ENCODE results near the gene PRIMA1. TPM values are rescaled to one million over a fixed set of nuclear protein-coding genes. Genes with fewer than 3 reads are reported as not detected.

Gene PRIMA1
- polyA plus RNA-seq, 1 of the 3 experiments (the other 2 are of a cell fraction): 0.18 TPM

GRCh38 chr14:93676416-93676958 lies 111.8 kb downstream of the PRIMA1 start:
- no peaks in the 10 kb centered on the region for H3K9me2 ChIP-seq

DNA sequence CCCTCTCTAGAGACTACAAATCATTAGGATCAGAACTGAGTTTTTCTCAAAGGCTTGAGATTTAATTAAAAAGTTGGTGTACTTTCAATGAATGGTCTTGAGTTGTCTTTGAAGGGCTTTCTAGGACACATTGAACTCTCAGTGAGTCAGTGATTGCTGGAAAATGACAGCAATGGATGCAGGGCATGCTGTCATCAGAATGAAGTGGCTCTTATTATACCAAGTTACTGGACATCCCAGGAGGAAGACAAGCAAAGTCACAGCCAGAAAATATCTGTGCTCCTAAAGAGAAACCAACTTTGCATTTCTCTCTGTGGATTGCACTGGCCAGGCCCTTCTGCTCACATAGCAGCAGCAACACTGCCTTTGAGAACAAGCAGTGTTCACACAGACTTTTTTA lies 112.6 kb downstream of the PRIMA1 start:
- TF ChIP-seq IRF3 (IDR thresholded peaks at IDR 0.05; ENCODE audit: low read depth, low read length) (no peak), RCOR1 (IDR thresholded peaks at IDR 0.05; ENCODE audit: low read length) (no peak), POLR2AphosphoS5 (IDR thresholded peaks at IDR 0.05; ENCODE audit: low read depth, low read length) (no peak), FOXJ3 (CRISPR knock-in tag; IDR thresholded peaks at IDR 0.05) (no peak), TEAD4 (IDR thresholded peaks at IDR 0.05; ENCODE audit: borderline replicate concordance, insufficient read depth) (no peak)
- H3F3A ChIP-seq (replicated peaks; ENCODE audit: insufficient read depth): no peaks in the 10 kb centered on the region
- H3K79me2 ChIP-seq (ENCODE audit: insufficient read depth): no peaks in the 10 kb centered on the region
- H3K36me3 ChIP-seq (replicated peaks in 1 of 2; ENCODE audit: control insufficient read depth in 1 of 2, insufficient read depth in 2 of 2, low read length in 1 of 2): no peaks in the 10 kb centered on the region
- no peaks in the 10 kb centered on the region for H3K9me3 ChIP-seq
- H3K4me1 ChIP-seq (ENCODE audit: control insufficient read depth in 1 of 2, insufficient read depth in 2 of 2, low read depth in 1 of 2, low read length in 1 of 2): no peaks in the 10 kb centered on the region
- ChIA-PET CTCF (no interaction called here), POLR2A (no interaction called here)
- no peak overlapping the region for H2AFZ ChIP-seq (ENCODE audit: low read depth)
- H3K27me3 ChIP-seq (ENCODE audit: insufficient read depth): no peaks in the 10 kb centered on the region
- H3K9me2 ChIP-seq: no peaks in the 10 kb centered on the region
- no peaks in the 10 kb centered on the region for H4K20me1 ChIP-seq (ENCODE audit: insufficient read depth)
- H3K4me2 ChIP-seq: no peak overlapping the region
- DNase-seq: no peak
- no peak overlapping the region for H3K27ac ChIP-seq (ENCODE audit: low read depth in 2 of 2, low read length in 1 of 2)
- H3K9ac ChIP-seq: no peak overlapping the region
- no peak overlapping the region for H3K4me3 ChIP-seq (ENCODE audit: low read depth in 2 of 2, low read length in 1 of 2)

More at GRCh38 chr14:93676416-93676958, 111.8 kb downstream of the PRIMA1 start:
- POLR2A ChIA-PET: no interaction called here
- CTCF ChIA-PET: no interaction called here
- no peak overlapping the region for H3K4me2 ChIP-seq
- no peaks in the 10 kb centered on the region for H3F3A ChIP-seq (replicated peaks; ENCODE audit: insufficient read depth)
- H3K9ac ChIP-seq: no peak overlapping the region
- peaks cover 0 to 3% of the 10 kb centered on the region in 2 experiments; a peak in 1 of 4 replicates for H3K4me1 ChIP-seq (ENCODE audit: control insufficient read depth in 1 of 2, insufficient read depth in 2 of 2, low read depth in 1 of 2, low read length in 1 of 2)
- no peak overlapping the region for H3K4me3 ChIP-seq (ENCODE audit: low read depth in 2 of 2, low read length in 1 of 2)
- no peaks in the 10 kb centered on the region for H3K27me3 ChIP-seq (ENCODE audit: insufficient read depth)
- no peak overlapping the region for H2AFZ ChIP-seq (ENCODE audit: low read depth)
- DNase-seq: no peak
- no peaks in the 10 kb centered on the region for H4K20me1 ChIP-seq (ENCODE audit: insufficient read depth)
- TF ChIP-seq EP300 (IDR thresholded peaks at IDR 0.05; ENCODE audit: borderline replicate concordance in 1 of 2, low read depth in 1 of 2, low read length in 1 of 2): no peak
- TF ChIP-seq EZH2phosphoT487 (IDR thresholded peaks at IDR 0.05; ENCODE audit: borderline replicate concordance, low read depth): no peak
- no peak for TF ChIP-seq NRF1 (IDR thresholded peaks at IDR 0.05; ENCODE audit: low read depth, low read length)
- no peak for TF ChIP-seq CHD2 (IDR thresholded peaks at IDR 0.05; ENCODE audit: low read length, partially characterized antibody)
- TF ChIP-seq, protein P1, sequence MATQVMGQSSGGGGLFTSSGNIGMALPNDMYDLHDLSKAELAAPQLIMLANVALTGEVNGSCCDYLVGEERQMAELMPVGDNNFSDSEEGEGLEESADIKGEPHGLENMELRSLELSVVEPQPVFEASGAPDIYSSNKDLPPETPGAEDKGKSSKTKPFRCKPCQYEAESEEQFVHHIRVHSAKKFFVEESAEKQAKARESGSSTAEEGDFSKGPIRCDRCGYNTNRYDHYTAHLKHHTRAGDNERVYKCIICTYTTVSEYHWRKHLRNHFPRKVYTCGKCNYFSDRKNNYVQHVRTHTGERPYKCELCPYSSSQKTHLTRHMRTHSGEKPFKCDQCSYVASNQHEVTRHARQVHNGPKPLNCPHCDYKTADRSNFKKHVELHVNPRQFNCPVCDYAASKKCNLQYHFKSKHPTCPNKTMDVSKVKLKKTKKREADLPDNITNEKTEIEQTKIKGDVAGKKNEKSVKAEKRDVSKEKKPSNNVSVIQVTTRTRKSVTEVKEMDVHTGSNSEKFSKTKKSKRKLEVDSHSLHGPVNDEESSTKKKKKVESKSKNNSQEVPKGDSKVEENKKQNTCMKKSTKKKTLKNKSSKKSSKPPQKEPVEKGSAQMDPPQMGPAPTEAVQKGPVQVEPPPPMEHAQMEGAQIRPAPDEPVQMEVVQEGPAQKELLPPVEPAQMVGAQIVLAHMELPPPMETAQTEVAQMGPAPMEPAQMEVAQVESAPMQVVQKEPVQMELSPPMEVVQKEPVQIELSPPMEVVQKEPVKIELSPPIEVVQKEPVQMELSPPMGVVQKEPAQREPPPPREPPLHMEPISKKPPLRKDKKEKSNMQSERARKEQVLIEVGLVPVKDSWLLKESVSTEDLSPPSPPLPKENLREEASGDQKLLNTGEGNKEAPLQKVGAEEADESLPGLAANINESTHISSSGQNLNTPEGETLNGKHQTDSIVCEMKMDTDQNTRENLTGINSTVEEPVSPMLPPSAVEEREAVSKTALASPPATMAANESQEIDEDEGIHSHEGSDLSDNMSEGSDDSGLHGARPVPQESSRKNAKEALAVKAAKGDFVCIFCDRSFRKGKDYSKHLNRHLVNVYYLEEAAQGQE (IDR thresholded peaks at IDR 0.05; ENCODE audit: low read depth, low read length): no peak
- TF ChIP-seq SIN3A (IDR thresholded peaks at IDR 0.05; ENCODE audit: borderline replicate concordance, low read depth, low read length): no peak
- TF ChIP-seq SMC3 (IDR thresholded peaks at IDR 0.05; ENCODE audit: low read depth, low read length): no peak
- no peak for TF ChIP-seq NFIC (IDR thresholded peaks at IDR 0.05; ENCODE audit: borderline replicate concordance)
- no peak for TF ChIP-seq JUND (IDR thresholded peaks at IDR 0.05)
- TF ChIP-seq POLR2AphosphoS5 (IDR thresholded peaks at IDR 0.05; ENCODE audit: low read depth, low read length): no peak
- TF ChIP-seq, protein P2, sequence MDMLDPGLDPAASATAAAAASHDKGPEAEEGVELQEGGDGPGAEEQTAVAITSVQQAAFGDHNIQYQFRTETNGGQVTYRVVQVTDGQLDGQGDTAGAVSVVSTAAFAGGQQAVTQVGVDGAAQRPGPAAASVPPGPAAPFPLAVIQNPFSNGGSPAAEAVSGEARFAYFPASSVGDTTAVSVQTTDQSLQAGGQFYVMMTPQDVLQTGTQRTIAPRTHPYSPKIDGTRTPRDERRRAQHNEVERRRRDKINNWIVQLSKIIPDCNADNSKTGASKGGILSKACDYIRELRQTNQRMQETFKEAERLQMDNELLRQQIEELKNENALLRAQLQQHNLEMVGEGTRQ (IDR thresholded peaks at IDR 0.05; ENCODE audit: borderline replicate concordance, low read depth, low read length): no peak
- TF ChIP-seq, protein P3, sequence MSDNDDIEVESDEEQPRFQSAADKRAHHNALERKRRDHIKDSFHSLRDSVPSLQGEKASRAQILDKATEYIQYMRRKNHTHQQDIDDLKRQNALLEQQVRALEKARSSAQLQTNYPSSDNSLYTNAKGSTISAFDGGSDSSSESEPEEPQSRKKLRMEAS (IDR thresholded peaks at IDR 0.05; ENCODE audit: low read depth): no peak
- WGBS (ENCODE audit: low lambda C conversion rate): 29% methylated on average over 2 of the region's 2 CpGs
- no peaks in the 10 kb centered on the region for H3K9me3 ChIP-seq
- no peaks in the 10 kb centered on the region for H3K79me2 ChIP-seq (ENCODE audit: insufficient read depth)
- no peaks in the 10 kb centered on the region for H3K36me3 ChIP-seq (replicated peaks in 1 of 2; ENCODE audit: control insufficient read depth in 1 of 2, insufficient read depth in 2 of 2, low read length in 1 of 2)
- H3K27ac ChIP-seq (ENCODE audit: low read depth in 2 of 2, low read length in 1 of 2): no peak overlapping the region

Data from SK-N-SH (cell line).